GM11168 (cell line): ENCODE data around the gene GPSM1.

Experiments used
- in situ Hi-C: fragments of 300-500 bp; cut with MboI; formaldehyde crosslinking; loops from one replicate; pipeline ENCODE4 v1.12.0; 2022; ENCODE audit warnings: low sequenced_read_pairs; ENCODE audit not compliant: unreplicated experiment

GPSM1 gene

DNA sequence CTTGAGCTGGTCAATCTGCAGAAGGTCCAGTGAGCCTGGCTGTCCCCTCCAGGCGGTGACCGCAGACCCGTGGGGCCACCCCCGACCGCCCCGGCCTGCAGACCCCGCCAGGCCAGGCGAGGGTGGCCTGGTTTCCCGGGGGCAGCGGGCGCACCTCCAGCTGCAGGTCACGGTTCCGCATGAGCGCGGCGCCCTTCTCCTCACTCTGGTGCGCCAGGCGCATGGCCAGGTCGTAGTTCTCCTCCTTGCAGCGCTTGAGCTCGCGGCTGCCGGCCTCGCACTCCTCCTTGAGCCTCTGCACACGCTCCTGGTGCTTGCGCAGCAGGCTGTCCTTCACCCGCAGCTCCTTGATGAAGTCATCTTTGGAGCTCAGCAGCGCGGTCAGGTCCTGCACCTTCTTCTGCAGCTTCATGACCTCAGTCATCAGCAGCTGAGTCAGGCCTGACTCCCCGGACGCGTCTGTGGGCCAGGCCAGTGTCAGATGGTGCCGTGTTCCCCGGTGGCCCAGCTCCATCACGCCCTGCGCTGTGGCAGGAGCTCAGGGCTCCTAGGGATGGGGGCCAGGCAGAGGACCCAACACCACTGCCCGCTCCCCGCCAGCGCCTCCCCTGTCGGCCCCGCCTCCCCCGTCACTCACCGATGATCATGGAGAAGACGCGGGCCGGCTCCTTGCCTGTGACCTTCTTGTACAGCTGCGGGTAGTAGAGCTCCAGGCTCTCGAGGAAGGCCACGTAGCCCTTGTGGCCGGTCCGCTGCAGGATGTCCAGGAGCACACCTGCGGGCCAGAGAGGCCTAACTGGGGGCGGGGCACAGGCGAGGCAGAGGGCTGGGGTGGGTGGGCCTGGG lies 43.6 kb downstream of the GPSM1 start:
- in situ Hi-C loops: no loop called here

DNA sequence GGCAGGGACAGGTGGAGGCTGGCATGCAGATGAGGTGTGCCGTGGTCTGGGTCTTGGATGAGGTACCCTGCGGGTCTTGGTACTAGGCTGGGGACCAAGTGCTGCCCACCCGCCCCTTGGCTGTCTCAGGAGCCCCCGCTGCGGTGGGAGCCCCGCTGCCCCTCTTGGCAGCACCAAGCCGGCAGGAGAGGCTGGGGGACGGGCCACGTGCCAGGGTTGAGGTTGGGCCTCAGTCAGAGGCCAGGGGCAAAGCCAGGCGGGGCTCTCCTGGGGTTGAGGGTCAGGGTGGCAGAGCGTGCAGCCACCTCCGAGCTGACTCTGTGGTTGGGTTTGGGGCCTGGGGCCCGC lies 44.2 kb downstream of the GPSM1 start:
- in situ Hi-C loops: no loop called here

DNA sequence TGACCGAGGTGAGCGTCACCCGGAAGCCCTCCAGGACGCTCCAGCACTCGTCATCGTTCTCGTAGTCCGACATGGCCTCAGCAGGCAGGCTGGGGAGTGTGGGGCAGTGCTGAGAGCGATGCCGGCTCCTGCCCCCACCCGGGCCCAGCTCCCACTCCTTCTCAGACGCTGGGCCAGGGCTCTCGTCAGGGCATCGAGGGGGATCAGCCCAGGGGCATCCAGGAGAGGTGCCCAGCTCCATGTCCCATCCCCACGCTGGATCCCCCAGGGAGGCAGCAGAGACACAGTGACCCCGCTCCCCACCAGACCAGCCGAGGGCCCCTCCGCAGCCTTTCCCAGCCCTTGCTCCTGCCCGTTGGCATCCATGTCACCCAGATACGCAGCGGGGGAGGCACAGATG lies 44.7 kb downstream of the GPSM1 start:
- in situ Hi-C loops: no loop called here

- in situ Hi-C loops: no loop called here
Observed at GRCh38 chr9:136372561-136373299, 45.4 kb downstream of the GPSM1 start.

GRCh38 chr9:136373300-136374182 lies 46.2 kb downstream of the GPSM1 start, which contains the start of gene CARD9:
Gene CARD9, minus strand, starts transcription at chr9:136373669. Its CDS starts 1,591 bp downstream, at chr9:136372078.
- in situ Hi-C loops: no loop called here

DNA sequence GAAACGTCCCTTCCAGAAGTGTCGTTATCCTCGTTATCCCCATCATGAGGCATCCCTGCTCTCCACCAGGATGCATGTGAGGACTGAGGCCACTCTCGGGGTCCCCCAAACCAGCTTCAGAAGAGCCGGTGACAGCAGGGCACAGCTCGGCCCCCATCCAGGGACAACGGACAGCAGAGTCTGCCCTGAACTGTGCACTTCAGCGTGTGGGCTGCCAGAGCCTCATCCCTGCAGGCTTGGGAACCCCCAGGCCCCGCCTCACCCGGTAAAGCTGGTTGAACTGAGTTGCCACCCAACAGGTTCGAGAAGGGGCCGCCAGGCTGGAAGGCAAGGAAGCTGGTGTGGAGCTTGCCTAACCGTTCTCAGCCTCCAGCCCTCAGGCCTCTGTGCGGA lies 46.8 kb downstream of the GPSM1 start:
- in situ Hi-C loops: no loop called here

DNA sequence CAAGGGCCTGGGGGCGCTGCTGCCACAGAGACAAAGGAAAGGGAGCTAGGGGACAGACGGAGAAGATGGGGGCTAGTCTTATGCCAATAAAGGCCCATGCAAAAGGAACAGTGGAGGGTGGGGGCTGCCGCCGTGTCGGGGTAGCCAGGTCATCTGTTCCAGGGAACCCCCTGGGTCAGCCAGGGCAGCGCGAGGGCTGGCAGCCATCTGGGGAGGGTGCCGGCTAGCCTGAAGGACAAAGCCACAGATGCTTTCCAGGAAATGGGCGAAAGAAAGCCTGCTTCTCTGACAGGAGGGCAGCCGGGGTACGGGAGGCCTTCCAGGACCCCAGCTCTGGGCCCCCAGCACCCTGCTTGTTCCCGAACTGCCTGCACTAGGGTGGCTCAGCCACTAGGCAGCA lies 47.8 kb downstream of the GPSM1 start:
- in situ Hi-C loops: no loop called here

DNA sequence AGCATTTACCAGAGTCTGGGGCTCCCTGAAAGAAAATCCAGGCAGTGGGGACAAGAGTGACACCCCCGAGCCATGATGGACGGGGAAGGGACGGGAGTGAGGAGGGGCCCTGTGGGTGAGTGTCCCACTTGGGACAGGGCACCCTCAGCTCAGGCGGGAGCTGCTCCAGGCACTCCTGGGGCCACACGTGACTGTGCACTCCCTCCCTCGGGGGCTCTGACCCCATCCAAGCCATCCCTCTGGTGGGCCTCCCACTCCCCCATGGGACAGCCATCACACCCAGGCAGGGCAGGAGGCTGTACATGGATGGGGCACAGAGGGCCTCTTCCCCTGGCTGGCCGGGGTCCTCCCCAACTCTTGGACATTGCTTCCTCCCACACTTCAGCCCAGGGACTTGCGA lies 49.1 kb downstream of the GPSM1 start:
- in situ Hi-C loops: no loop called here

DNA sequence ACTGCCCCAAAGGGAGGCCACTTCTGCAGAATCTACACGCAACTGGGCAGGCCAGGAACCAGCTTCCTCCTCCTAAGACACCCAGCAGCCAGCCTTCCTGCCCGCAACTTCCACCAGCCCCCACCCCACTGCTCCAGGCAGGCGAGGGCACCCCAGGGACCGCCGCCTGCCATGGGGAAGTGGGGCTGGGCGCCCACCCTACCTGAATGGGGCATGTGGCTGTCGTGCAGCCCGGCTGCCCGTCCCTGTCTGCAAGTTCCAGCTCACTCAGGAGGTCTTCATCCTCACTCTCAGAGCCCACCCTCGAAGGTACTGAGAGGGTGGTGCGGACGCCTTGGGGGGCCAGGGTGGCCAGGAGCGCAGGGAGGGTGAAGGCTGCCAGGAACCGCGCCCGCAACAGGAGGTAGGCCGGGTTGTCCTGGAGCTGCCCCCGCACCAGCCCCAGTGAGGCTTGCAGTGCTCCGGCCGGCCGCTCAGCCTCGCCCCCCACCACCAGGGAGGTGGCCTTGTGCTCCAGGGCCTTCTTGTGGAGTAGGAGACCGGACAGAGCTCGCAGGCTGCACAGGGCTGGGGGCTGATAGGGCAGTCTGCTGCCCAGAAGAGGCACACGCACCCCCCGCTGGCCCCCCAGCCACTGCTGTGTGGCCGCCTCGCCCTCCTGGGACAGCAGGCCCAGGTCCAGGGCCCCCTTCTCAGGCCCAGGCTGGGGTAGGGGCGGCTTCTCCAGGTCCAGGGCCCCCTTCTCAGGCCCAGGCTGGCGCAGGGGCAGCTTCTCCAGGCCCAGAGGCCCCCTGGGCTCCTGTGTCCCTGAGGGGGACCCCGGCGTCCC lies 50.2 kb downstream of the GPSM1 start:
- in situ Hi-C loops: no loop called here

GRCh38 chr9:136378170-136379002 lies 51.0 kb downstream of the GPSM1 start:
- in situ Hi-C loops: no loop called here

GRCh38 chr9:136379003-136379287 lies 51.6 kb downstream of the GPSM1 start:
- in situ Hi-C loops: no loop called here

DNA sequence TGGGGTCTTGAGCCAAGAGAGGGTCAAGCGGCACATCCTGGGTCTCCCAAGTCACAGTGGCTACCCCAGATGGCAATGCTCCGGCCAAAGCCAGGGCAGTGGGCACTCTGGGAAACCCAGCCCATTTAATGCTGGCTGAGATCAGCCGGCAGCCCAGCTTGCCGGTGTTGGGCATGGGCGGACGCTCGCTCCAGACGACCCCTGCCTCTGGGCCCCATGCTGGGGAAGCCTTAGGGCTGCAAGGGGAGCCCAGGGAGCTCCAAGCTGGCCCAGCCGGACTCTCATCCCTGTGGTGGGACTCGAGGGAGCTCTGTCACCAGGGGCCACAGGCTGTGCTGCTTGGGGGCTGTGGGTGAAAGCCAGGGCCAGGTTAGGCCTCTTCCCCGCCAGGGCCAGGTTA lies 52.1 kb downstream of the GPSM1 start:
- in situ Hi-C loops: no loop called here

GRCh38 chr9:136379891-136380290 lies 52.6 kb downstream of the GPSM1 start:
- in situ Hi-C loops: no loop called here

GRCh38 chr9:136380381-136380780 lies 53.0 kb downstream of the GPSM1 start:
- in situ Hi-C loops: no loop called here

GRCh38 chr9:136381311-136381710 lies 54.0 kb downstream of the GPSM1 start:
- in situ Hi-C loops: no loop called here

DNA sequence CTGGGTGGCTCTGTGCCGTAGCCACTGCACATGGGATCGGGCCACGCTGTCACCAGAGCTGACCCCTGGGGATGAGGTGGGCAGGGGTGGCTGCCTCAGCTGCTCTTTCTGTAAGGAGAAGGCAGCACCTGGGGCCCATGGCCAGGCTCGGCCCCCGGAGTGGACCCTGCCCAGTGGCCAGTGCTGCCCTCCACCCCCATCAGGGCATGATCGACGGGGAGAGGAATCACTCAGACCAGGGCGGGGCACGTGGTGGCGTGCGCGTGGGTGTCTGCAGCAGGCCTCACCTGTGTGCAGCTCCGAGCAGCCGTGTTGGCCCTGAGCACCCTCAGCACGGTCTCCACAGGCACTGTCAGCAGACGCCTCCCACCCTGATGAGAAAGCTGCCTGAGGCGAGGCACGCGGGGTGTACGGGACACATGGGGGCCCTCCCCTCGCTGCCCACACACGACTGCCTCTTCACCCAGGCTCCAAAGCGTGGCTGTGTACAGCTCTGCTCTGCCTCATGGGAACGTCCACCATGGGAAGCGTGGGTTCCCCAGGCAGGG lies 54.7 kb downstream of the GPSM1 start:
- in situ Hi-C loops: no loop called here

GRCh38 chr9:136383436-136383835 lies 56.1 kb downstream of the GPSM1 start:
- in situ Hi-C loops: no loop called here

- in situ Hi-C loops: no loop called here
Observed at GRCh38 chr9:136385015-136385414, 57.7 kb downstream of the GPSM1 start.

- in situ Hi-C loops: no loop called here
Observed at GRCh38 chr9:136386018-136386417, 58.7 kb downstream of the GPSM1 start.
